Endothelial cell (in vitro differentiated cells): Measurements from ENCODE around the gene ERG. TPM values are rescaled to one million over a fixed set of nuclear protein-coding genes. Genes with fewer than 3 reads are reported as not detected.

Source experiments
- DNase-seq: peaks from one replicate; pipeline ENCODE4 v3.0.0; 2021; ENCODE audit warnings: low spot score
- H3K27ac Mint-ChIP-seq: one replicate; pipeline ENCODE4 v1.8.0; 2021; ENCODE audit warnings: mixed read lengths, inconsistent platforms; ENCODE audit not compliant: unreplicated experiment
- H3K27me3 Mint-ChIP-seq: one replicate; pipeline ENCODE4 v1.8.0; 2021; ENCODE audit warnings: mild to moderate bottlenecking, moderate library complexity, mixed read lengths, inconsistent platforms; ENCODE audit not compliant: unreplicated experiment
- H3K36me3 Mint-ChIP-seq: one replicate; pipeline ENCODE4 v1.8.0; 2021; ENCODE audit warnings: mild to moderate bottlenecking, low read depth, mixed read lengths, inconsistent platforms; ENCODE audit not compliant: unreplicated experiment
- H3K4me1 Mint-ChIP-seq: one replicate; pipeline ENCODE4 v1.8.0; 2021; ENCODE audit warnings: mild to moderate bottlenecking, mixed read lengths, inconsistent platforms; ENCODE audit not compliant: unreplicated experiment
- H3K4me3 Mint-ChIP-seq: one replicate; pipeline ENCODE4 v1.8.0; 2021; ENCODE audit warnings: mild to moderate bottlenecking, mixed read lengths, inconsistent platforms; ENCODE audit not compliant: unreplicated experiment
- H3K9me3 Mint-ChIP-seq: one replicate; pipeline ENCODE4 v1.8.0; 2021; ENCODE audit warnings: mixed read lengths, inconsistent platforms; ENCODE audit not compliant: unreplicated experiment
- total RNA-seq: library from RNA; stranded (reverse); fragmentation: NEBNext Ultra II Directional; extraction: Animal tissue kit (Norgen Biotek cat#: 25700); gene quantifications from one replicate; pipeline ENCODE4 v1.2.1, GENCODE V29; 2021; ENCODE audit not compliant: unreplicated experiment
- TF ChIP-seq, protein P1 (sequence below): fragments of 200-600 bp; sonication (generic); IDR thresholded peaks from one replicate; pipeline ENCODE4 v1.5.0; 2021; ENCODE audit warnings: antibody characterized with exemption; ENCODE audit not compliant: unreplicated experiment

ERG gene
- total RNA-seq, 1 donor from 2014 or later: 133 TPM

DNA sequence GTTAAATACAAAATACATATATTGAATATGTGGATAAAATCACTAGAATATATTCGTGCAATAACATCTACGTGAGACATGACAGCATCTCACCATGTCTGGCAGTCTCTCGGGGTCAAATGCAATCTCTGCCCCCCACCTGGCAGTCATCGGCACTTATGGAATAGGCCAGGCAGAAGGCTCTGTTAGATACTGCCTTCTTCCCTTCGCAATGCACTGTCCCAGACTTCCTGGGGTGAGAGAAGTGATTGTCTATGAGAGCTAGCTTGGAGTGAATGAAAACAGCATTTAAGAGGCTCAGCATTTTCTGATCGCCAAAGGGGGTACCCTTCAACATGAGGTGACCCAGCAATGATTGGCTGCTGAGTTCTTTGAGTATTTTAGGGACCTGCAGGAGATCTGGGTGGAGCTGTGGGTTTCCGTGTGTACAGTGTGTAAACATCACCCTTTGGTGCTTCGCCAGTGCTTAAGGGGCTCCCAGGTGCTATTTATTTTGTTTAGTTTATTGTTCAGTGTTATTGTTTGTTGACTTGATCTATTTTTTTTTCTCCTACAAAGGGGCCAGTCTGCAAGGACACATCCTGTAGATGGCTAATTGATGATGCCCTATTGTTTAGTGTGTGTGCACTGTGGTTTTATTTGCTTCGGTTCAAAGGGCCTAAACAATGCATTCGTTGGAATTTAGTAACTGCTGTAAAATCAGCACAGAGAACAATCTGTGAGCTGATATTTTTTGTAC lies 10.2 kb downstream of the ERG start:
- no peak for DNase-seq
- TF ChIP-seq, protein P1, sequence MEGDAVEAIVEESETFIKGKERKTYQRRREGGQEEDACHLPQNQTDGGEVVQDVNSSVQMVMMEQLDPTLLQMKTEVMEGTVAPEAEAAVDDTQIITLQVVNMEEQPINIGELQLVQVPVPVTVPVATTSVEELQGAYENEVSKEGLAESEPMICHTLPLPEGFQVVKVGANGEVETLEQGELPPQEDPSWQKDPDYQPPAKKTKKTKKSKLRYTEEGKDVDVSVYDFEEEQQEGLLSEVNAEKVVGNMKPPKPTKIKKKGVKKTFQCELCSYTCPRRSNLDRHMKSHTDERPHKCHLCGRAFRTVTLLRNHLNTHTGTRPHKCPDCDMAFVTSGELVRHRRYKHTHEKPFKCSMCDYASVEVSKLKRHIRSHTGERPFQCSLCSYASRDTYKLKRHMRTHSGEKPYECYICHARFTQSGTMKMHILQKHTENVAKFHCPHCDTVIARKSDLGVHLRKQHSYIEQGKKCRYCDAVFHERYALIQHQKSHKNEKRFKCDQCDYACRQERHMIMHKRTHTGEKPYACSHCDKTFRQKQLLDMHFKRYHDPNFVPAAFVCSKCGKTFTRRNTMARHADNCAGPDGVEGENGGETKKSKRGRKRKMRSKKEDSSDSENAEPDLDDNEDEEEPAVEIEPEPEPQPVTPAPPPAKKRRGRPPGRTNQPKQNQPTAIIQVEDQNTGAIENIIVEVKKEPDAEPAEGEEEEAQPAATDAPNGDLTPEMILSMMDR: no peak
- peaks cover 72% of the 10 kb centered on the region for H3K4me1 Mint-ChIP-seq
- peak overlapping the region; percentile 99 for H3K27ac Mint-ChIP-seq
- peak overlapping the region; percentile 75 for H3K4me3 Mint-ChIP-seq
- H3K27me3 Mint-ChIP-seq: peaks cover 5% of the 10 kb centered on the region
- no peaks in the 10 kb centered on the region for H3K9me3 Mint-ChIP-seq
- H3K36me3 Mint-ChIP-seq: peaks cover 24% of the 10 kb centered on the region

DNA sequence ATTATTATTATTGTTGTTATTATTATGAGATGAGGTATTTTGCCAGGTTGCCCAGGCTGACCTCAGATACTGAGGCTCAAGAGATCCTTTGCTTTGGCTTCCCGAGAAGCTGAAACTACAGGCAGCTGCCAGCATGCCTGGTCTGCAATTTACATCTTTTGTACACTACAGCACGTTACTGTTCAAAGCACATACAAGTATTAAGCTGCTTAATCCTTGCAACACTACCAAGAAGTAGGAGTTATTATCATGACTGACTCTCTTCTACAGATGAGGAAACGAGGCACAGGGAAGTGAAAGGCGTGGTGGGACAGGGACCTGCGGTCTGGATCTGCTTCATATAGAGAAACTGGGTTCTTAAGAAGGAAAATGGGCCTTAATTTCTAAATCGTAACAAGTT lies 11.6 kb downstream of the ERG start:
- no peak for DNase-seq
- Mint-ChIP-seq H3K4me3 (no peak overlapping the region), H3K27me3 (peaks cover 7% of the 10 kb centered on the region), H3K4me1 (peaks cover 68% of the 10 kb centered on the region), H3K27ac (peak overlapping the region; percentile 89), H3K36me3 (peaks cover 14% of the 10 kb centered on the region), H3K9me3 (no peaks in the 10 kb centered on the region)
- TF ChIP-seq, protein P1: no peak

- Mint-ChIP-seq H3K27ac (peak overlapping the region; percentile 16), H3K4me1 (peaks cover 63% of the 10 kb centered on the region), H3K36me3 (peaks cover 9% of the 10 kb centered on the region), H3K27me3 (peaks cover 7% of the 10 kb centered on the region), H3K9me3 (no peaks in the 10 kb centered on the region), H3K4me3 (peak overlapping the region; percentile 1)
- DNase-seq: no peak
- TF ChIP-seq, protein P1: no peak
Measured at GRCh38 chr21:38486221-38486620, 12.1 kb downstream of the ERG start.

- Mint-ChIP-seq H3K36me3 (peaks cover 5% of the 10 kb centered on the region), H3K4me3 (no peak overlapping the region), H3K9me3 (no peaks in the 10 kb centered on the region), H3K27me3 (peaks cover 4% of the 10 kb centered on the region), H3K4me1 (peaks cover 69% of the 10 kb centered on the region), H3K27ac (peak overlapping the region; percentile 98)
- DNase-seq: no peak
- TF ChIP-seq, protein P1: no peak
Measured at GRCh38 chr21:38479641-38480525, 18.4 kb downstream of the ERG start.
